ENCODE results near the gene KSR2.
"Not testable (repeated sequence)": the region's sequence is repeated elsewhere in the genome, so short reads cannot be mapped to it uniquely, and the experiment has no call there.

KSR2 gene

GRCh38 chr12:117860111-117860510 is 108.7 kb downstream of the KSR2 start:
- no peak for DNase-seq (ENCODE audit: low read depth in 2 of 2)

DNA sequence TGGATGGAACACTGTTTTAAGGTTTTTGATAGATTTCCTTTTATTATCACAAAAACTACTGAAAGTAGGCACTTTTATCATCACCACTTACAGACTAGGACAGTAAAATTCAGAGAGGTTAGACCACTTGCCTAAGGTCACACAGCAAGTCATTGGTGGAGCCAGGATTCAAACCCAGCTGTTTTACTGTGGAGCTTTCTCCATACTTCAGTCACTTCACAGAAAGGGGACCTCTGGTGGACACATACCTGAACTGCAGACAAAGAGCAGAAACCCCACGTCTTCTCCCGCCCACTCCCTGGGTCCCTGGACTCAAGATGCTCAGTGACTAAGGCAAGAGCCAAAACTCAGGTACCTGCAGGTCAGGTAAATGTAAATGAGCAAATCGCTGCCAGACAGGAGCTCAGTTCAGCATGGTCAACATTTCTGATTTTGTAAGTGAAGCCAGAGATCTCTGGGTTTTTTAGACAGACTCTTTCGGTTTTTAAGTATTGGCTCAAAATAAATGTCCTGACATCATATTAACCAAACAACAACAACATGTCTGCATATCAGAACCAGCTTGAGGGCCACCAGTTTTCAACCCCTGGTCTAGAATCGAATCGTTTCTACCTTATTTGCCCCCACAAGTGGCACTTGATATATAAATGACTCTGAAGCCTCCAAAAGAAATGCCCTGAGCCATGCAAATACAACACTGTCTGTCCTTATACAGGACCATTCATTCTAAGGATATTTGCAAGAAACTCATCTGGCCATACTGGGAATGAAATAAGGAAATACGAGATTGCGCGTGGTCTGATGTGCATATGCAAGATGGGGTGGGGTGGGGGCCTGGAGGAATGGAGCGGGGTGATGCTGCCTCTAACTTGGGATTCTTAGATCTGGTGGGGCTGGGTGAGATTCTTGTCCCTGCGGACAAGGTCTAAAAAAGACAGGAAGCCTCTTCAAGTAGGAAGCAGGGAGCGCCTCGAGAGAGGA is 110.9 kb downstream of the KSR2 start:
- DNase-seq (ENCODE audit: low read depth in 2 of 2): peak in 1 of 2 donors; percentile 46

DNA sequence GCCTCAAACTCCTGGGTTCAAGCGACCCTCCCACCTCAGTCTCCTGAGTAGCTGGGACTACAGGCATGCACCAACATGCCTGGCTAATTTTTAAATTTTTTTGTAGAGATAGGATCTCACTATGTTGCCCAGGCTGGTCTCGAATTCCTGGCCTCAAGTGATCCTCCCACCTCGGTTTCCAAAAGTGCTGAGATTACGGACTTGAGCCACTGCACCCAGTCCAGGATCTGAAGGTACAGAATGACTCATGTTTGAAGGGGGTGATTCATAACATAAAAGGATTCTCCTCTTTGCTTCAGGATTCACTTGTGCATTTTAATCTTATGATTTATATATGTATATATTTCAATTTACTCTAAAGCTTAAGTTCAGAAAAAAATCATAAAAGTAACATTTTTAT is 111.7 kb downstream of the KSR2 start:
- not testable (repeated sequence) for DNase-seq (ENCODE audit: low read depth in 2 of 2)

GRCh38 chr12:117855165-117855564 is 113.6 kb downstream of the KSR2 start:
- no peak for DNase-seq (ENCODE audit: low read depth in 2 of 2)

DNA sequence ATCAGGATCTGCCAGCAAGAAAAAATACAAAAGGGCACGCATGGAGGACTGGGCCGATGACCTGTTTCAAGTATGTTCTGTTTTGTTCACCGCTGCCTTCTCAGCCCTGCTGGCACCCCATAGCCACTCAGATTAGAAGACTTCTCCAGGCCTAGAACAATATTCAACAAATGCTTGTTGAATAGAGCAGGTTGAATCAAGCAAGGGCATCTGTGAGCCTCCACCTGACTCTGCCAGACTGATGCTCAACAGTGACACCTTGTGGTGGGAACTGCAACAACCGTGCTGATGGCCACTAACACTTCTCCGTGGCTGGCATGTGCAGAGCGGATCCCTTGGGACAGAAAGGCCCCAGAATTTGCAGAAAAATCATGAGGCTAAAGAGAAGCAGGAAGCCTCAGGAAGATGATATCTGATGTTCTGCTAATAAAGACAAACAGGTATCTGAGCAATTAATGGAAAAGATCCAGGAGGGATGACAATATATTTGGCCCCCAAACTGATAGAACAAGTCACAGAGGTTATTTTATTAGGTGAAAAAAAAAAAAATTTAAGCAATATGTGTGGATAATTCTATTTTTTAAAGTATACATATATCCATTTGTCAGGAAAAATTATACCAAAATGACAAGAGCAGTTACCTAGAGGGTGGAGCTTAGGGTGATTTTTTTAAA is 114.3 kb downstream of the KSR2 start:
- peak in 1 of 2 donors; percentile 21 for DNase-seq (ENCODE audit: low read depth in 2 of 2)

GRCh38 chr12:117853600-117853999 is 115.2 kb downstream of the KSR2 start:
- no peak for DNase-seq (ENCODE audit: low read depth in 2 of 2)

DNA sequence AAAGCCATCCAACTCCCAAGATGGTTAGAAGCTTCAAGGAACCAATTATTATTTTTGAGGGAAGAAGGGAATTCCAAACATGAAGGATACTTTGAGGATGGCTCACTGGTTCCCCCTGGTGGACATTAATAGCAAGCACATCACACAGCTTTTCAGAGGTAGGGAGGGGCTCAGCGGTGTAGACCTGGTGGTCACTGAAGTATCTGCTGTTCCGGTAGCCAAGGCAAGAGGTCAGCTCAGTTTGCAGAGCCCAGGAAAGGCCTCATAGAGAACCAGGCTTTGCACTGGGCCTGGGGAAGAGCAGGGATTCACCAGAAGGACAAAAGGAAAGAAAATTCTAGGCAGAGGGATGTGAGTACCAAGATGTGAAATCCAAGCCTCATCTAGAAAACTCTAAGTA is 118.7 kb downstream of the KSR2 start:
- DNase-seq (ENCODE audit: low read depth in 2 of 2): no peak

GRCh38 chr12:117847371-117847770 is 121.4 kb downstream of the KSR2 start:
- no peak for DNase-seq (ENCODE audit: low read depth in 2 of 2)

- DNase-seq (ENCODE audit: low read depth in 2 of 2): no peak
Observed at GRCh38 chr12:117845271-117845904, 123.4 kb downstream of the KSR2 start.

- DNase-seq (ENCODE audit: low read depth in 2 of 2): no peak
Observed at GRCh38 chr12:117844114-117844830, 124.5 kb downstream of the KSR2 start.

GRCh38 chr12:117842630-117843029 is 126.2 kb downstream of the KSR2 start:
- no peak for DNase-seq (ENCODE audit: low read depth in 2 of 2)

- DNase-seq (ENCODE audit: low read depth in 2 of 2): no peak
Observed at GRCh38 chr12:117842220-117842619, 126.6 kb downstream of the KSR2 start.

- DNase-seq (ENCODE audit: low read depth in 2 of 2): no peak
Observed at GRCh38 chr12:117837737-117838050, 131.1 kb downstream of the KSR2 start.

DNA sequence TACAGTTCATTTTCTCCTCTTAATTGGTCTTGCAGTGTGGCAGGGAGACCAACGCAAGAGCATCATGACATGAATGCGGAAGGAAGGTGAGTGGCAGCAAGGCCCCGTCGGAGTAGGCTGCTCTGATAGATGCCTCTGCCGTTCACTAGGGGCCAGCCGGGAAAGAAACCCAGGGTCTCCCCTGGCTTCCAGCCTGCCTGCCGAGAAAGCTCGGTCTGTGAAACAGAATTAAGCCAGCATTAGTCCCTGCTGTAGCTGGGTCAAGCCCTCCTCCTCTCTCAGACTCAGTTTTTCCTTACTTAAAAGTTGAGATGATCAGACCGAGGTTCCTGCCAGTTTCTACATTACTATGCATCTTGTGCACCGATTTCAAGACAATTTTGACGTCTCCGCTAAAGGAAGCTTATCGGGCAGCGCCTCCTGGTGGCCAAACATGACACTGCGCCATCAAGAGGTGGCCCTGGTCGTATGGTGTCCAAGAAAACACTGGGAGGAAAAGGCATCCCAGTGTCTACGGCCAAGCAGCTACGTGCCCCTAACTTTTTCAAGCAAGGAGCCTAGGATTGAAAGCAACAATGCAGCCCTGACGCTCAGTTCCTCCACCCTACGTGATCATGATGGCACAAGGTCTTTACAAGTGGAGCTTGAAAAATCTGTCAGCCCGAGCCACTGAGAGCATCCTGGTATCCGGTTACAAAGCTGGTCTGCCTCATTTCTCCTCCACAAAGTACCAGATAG is 131.6 kb downstream of the KSR2 start:
- DNase-seq (ENCODE audit: low read depth in 2 of 2): peak; percentile 36 to 60

DNA sequence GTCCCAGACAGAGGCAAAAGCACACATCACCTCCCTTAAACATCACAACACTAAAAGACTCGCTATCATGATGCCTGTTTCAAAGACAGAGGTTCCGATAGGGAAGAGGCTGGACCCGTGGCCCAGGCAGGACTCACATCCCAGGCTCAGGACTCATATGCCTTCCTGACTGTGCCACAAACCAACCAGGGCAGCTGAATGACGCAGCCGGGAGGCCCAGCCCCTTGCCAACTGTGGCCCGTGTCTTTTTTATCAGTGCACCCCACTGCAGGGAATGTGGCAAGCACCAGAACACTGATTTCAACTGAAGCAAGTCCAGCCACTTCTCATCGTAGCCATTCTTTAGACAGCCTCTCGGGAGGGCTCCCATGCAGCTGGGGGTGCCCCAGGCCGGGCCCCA is 132.3 kb downstream of the KSR2 start:
- DNase-seq (ENCODE audit: low read depth in 2 of 2): no peak

DNA sequence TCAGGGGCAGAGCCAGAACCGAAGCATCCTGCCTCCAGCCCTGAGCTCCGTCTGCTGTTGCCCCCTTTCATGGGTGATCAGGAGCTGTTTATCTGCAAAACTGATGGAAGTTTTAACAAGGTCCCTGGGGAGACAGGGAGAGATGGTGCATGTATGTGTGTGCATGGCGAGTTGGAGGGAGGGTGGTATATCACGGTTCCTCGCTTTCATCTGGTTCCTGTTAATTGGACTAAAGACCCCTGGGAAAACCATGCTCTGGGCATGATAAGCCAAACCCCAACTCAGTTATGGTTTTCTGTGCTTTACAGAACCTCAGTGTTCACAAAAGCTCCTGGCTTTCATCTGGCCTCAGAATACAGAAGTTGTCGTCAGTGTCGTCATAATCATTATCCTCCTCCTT is 133.6 kb downstream of the KSR2 start:
- no peak for DNase-seq (ENCODE audit: low read depth in 2 of 2)

- no peak for DNase-seq (ENCODE audit: low read depth in 2 of 2)
Observed at GRCh38 chr12:117832459-117833457, 136.0 kb downstream of the KSR2 start.

- no peak for DNase-seq (ENCODE audit: low read depth in 2 of 2)
Observed at GRCh38 chr12:117830471-117830870, 138.3 kb downstream of the KSR2 start.

GRCh38 chr12:117829108-117829507 is 139.7 kb downstream of the KSR2 start:
- DNase-seq (ENCODE audit: low read depth in 2 of 2): no peak

DNA sequence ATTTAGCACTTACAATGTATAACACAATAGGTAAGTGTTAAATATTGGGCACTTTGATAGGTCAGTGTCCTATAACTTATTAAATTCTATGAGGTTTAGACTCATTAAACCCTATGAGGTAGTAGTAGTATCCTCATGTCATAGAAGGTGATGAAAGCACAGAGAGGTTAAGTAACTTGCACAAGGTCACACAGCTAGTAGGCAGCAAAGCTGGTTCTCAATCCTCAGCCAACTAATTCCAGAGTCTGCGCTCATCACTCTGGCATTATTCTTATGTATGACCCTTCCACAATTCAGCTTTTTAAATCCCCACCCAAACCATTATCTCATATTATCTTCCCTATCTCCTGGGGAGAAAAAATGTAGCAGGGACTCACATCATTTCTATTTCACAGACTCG is 141.1 kb downstream of the KSR2 start:
- no peak for DNase-seq (ENCODE audit: low read depth in 2 of 2)
